ENCODE data around the gene FCRL6. TPM values are rescaled to one million over a fixed set of nuclear protein-coding genes. Genes with fewer than 3 reads are reported as not detected.

The FCRL6 gene
- total RNA-seq: under 1 TPM; 0.41 to 0.55 TPM
- polyA plus RNA-seq: under 1 TPM; 0.20 to 0.78 TPM

DNA sequence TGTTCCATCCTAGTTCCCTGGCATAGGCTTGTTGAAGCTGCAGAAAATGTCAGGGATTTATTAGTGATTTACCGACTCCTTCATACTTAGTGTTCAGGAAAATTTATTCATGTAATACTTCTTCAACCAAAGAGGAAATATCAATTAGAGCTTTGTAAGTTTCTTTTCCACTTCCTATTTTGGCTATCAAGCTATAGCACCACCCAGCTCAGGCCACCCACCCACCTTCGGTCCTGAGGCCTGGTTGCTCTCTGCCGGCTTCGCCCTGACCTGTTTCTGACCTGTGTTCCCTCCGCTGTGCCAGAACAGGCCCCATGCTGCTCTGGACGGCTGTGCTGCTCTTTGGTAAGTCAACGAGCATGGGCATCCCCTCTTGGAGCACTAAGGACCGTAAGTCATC is at the start of gene FCRL6:
FCRL6 (plus strand) TSS at position 250 of the 400 bp plus-strand sequence; CDS start at position 315, 65 bp downstream.
- H3K27me3 Mint-ChIP-seq: peaks cover 1 to 5% of the 10 kb centered on the region in 2 donors
- H3K36me3 ChIP-seq (ENCODE audit: insufficient read depth, low read length): no peaks in the 10 kb centered on the region
- intact Hi-C loops (cut with micrococcal nuclease): no loop called here
- no peak within 1 kb of the TSS for H3K27ac ChIP-seq (ENCODE audit: low read depth, low read length)
- H3K4me3 ChIP-seq (ENCODE audit: low read length in 2 of 2): no peak within 1 kb of the TSS
- no peak for DNase-seq
- H3K4me1 Mint-ChIP-seq: peaks cover 22 to 39% (median 28%) of the 10 kb centered on the region in 4 donors
- peaks cover 24% of the 10 kb centered on the region for H3K4me1 ChIP-seq (ENCODE audit: insufficient read depth, low read length)
- H3K27me3 ChIP-seq (ENCODE audit: insufficient read depth, low read length): no peaks in the 10 kb centered on the region
- H3K9me3 Mint-ChIP-seq: peaks cover 0 to 2% (median 0%) of the 10 kb centered on the region in 8 donors
- H3K36me3 Mint-ChIP-seq: no peaks in the 10 kb centered on the region
- no peaks in the 10 kb centered on the region for H3K9me3 ChIP-seq (ENCODE audit: control insufficient read depth in 1 of 2, low read length in 2 of 2)
- CTCF ChIA-PET (ENCODE audit: partially characterized antibody): interaction anchor here (1.1 to 13.6 kb wide), 5 partner anchors 12 to 206 kb away, joined by 4 to 571 read pairs (median 5); partner anchors contain the start of genes DUSP23 and TAGLN2
- POLR2A ChIA-PET (ENCODE audit: partially characterized antibody): interaction anchor here (1.7 kb wide), 1 partner anchor 88 kb away, joined by 6 read pairs; no protein-coding TSS in a partner anchor
- peak within 1 kb of the TSS in 1 of 7 donors; percentile 8 for H3K27ac Mint-ChIP-seq
- H3K4me3 Mint-ChIP-seq: peak within 1 kb of the TSS in 4 of 8 donors; percentile 3 to 75 (median 30)

DNA sequence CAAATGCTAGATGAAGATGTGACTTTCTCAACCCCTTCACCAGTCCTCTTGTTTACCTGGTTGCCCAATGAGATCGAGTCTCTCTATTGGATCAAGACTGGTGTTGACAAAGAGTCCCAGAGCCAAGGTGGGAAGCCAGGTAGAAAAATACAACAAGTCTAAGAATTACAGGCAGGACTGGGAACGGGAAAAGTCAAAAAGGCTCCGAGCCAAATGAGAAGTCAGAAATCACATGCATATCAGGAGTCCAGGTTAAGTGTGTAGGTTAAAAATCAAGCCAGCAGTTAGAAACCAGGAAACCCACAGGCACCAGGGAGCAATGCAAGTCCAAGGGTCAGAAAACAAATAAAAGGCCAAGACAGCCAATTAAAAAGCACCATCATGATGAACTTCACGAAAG is 48.8 kb upstream of the FCRL6 start:
- no peaks in the 10 kb centered on the region for H3K4me1 Mint-ChIP-seq
- no peak overlapping the region for H3K27ac ChIP-seq (ENCODE audit: low read depth, low read length)
- no peaks in the 10 kb centered on the region for H3K27me3 ChIP-seq (ENCODE audit: insufficient read depth, low read length)
- no peak for DNase-seq
- H3K36me3 ChIP-seq (ENCODE audit: insufficient read depth, low read length): no peaks in the 10 kb centered on the region
- no peak overlapping the region for H3K4me3 Mint-ChIP-seq
- no peak overlapping the region for H3K27ac Mint-ChIP-seq
- peaks cover 11 to 14% of the 10 kb centered on the region in 2 donors for H3K27me3 Mint-ChIP-seq
- intact Hi-C loops (cut with micrococcal nuclease): no loop called here
- no peak overlapping the region for H3K4me3 ChIP-seq (ENCODE audit: low read length in 2 of 2)
- H3K36me3 Mint-ChIP-seq: no peaks in the 10 kb centered on the region
- ChIA-PET POLR2A (ENCODE audit: partially characterized antibody) (no interaction called here), CTCF (ENCODE audit: partially characterized antibody) (no interaction called here)
- no peaks in the 10 kb centered on the region for H3K9me3 Mint-ChIP-seq
- no peaks in the 10 kb centered on the region for H3K9me3 ChIP-seq (ENCODE audit: control insufficient read depth in 1 of 2, low read length in 2 of 2)
- no peaks in the 10 kb centered on the region for H3K4me1 ChIP-seq (ENCODE audit: insufficient read depth, low read length)

DNA sequence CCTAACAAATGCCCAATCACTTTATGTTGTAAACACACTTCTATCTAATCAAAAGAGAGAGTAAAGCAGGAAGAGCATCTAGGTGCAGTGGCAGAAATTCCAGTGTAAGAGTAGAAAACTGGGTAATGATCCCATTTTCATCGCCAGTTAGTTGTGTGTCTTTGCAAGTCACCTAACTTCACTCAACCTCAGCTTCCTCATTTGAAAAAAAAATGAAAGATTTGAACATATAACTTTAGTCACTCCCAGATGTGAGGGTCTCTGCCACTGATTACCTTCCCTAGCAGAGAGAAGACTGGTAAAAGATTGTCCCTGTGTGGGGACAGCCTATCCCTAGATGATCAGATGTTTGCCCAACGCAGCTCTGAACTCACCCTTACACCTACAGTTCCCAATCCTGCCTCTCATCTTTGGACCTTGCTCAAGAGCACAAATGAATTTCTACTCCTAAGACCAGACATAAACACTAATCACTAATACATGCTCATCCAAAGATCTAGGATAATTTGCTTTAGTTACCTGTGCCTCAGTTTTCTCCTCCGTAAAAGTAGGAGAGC is 46.6 kb upstream of the FCRL6 start:
- intact Hi-C loops (cut with micrococcal nuclease): no loop called here
- Mint-ChIP-seq H3K27ac (no peak overlapping the region), H3K36me3 (no peaks in the 10 kb centered on the region), H3K9me3 (no peaks in the 10 kb centered on the region), H3K27me3 (peaks cover 11 to 14% of the 10 kb centered on the region in 2 donors), H3K4me1 (no peaks in the 10 kb centered on the region), H3K4me3 (no peak overlapping the region)
- H3K9me3 ChIP-seq (ENCODE audit: control insufficient read depth in 1 of 2, low read length in 2 of 2): no peaks in the 10 kb centered on the region
- no peaks in the 10 kb centered on the region for H3K27me3 ChIP-seq (ENCODE audit: insufficient read depth, low read length)
- no peak overlapping the region for H3K4me3 ChIP-seq (ENCODE audit: low read length in 2 of 2)
- no peaks in the 10 kb centered on the region for H3K36me3 ChIP-seq (ENCODE audit: insufficient read depth, low read length)
- POLR2A ChIA-PET (ENCODE audit: partially characterized antibody): no interaction called here
- CTCF ChIA-PET (ENCODE audit: partially characterized antibody): no interaction called here
- no peak for DNase-seq
- no peaks in the 10 kb centered on the region for H3K4me1 ChIP-seq (ENCODE audit: insufficient read depth, low read length)
- H3K27ac ChIP-seq (ENCODE audit: low read depth, low read length): no peak overlapping the region

GRCh38 chr1:159756397-159756796 is 45.8 kb upstream of the FCRL6 start:
- H3K9me3 Mint-ChIP-seq: peaks cover 0 to 2% (median 0%) of the 10 kb centered on the region in 8 donors
- Histone ChIP-seq H3K9me3 (ENCODE audit: control insufficient read depth in 1 of 2, low read length in 2 of 2) (no peaks in the 10 kb centered on the region), H3K27ac (ENCODE audit: low read depth, low read length) (no peak overlapping the region), H3K27me3 (ENCODE audit: insufficient read depth, low read length) (no peaks in the 10 kb centered on the region), H3K4me3 (ENCODE audit: low read length in 2 of 2) (no peak overlapping the region), H3K4me1 (ENCODE audit: insufficient read depth, low read length) (no peaks in the 10 kb centered on the region), H3K36me3 (ENCODE audit: insufficient read depth, low read length) (no peaks in the 10 kb centered on the region)
- H3K27ac Mint-ChIP-seq: no peak overlapping the region
- no peak for DNase-seq
- intact Hi-C loops (cut with micrococcal nuclease): no loop called here
- H3K4me3 Mint-ChIP-seq: no peak overlapping the region
- no peaks in the 10 kb centered on the region for H3K36me3 Mint-ChIP-seq
- H3K27me3 Mint-ChIP-seq: peaks cover 9 to 13% of the 10 kb centered on the region in 2 donors
- ChIA-PET POLR2A (ENCODE audit: partially characterized antibody) (no interaction called here), CTCF (ENCODE audit: partially characterized antibody) (no interaction called here)
- no peaks in the 10 kb centered on the region for H3K4me1 Mint-ChIP-seq

GRCh38 chr1:159763686-159764085 is 38.5 kb upstream of the FCRL6 start:
- Mint-ChIP-seq H3K4me1 (no peaks in the 10 kb centered on the region), H3K27ac (no peak overlapping the region), H3K36me3 (no peaks in the 10 kb centered on the region), H3K4me3 (no peak overlapping the region), H3K27me3 (peaks cover 11 to 12% of the 10 kb centered on the region in 2 donors), H3K9me3 (peaks cover 0 to 2% (median 0%) of the 10 kb centered on the region in 8 donors)
- H3K27me3 ChIP-seq (ENCODE audit: insufficient read depth, low read length): no peaks in the 10 kb centered on the region
- H3K36me3 ChIP-seq (ENCODE audit: insufficient read depth, low read length): no peaks in the 10 kb centered on the region
- no peak overlapping the region for H3K27ac ChIP-seq (ENCODE audit: low read depth, low read length)
- intact Hi-C loops (cut with micrococcal nuclease): no loop called here
- no peaks in the 10 kb centered on the region for H3K9me3 ChIP-seq (ENCODE audit: control insufficient read depth in 1 of 2, low read length in 2 of 2)
- H3K4me1 ChIP-seq (ENCODE audit: insufficient read depth, low read length): no peaks in the 10 kb centered on the region
- H3K4me3 ChIP-seq (ENCODE audit: low read length in 2 of 2): no peak overlapping the region
- CTCF ChIA-PET (ENCODE audit: partially characterized antibody): no interaction called here
- no peak for DNase-seq
- POLR2A ChIA-PET (ENCODE audit: partially characterized antibody): no interaction called here

GRCh38 chr1:159765806-159766205 is 36.4 kb upstream of the FCRL6 start:
- Histone ChIP-seq H3K9me3 (ENCODE audit: control insufficient read depth in 1 of 2, low read length in 2 of 2) (no peaks in the 10 kb centered on the region), H3K27me3 (ENCODE audit: insufficient read depth, low read length) (no peaks in the 10 kb centered on the region), H3K36me3 (ENCODE audit: insufficient read depth, low read length) (no peaks in the 10 kb centered on the region), H3K4me1 (ENCODE audit: insufficient read depth, low read length) (no peaks in the 10 kb centered on the region), H3K4me3 (ENCODE audit: low read length in 2 of 2) (no peak overlapping the region), H3K27ac (ENCODE audit: low read depth, low read length) (no peak overlapping the region)
- POLR2A ChIA-PET (ENCODE audit: partially characterized antibody): no interaction called here
- H3K36me3 Mint-ChIP-seq: no peaks in the 10 kb centered on the region
- intact Hi-C loops (cut with micrococcal nuclease): no loop called here
- CTCF ChIA-PET (ENCODE audit: partially characterized antibody): no interaction called here
- H3K27ac Mint-ChIP-seq: no peak overlapping the region
- H3K9me3 Mint-ChIP-seq: peaks cover 0 to 2% (median 0%) of the 10 kb centered on the region in 8 donors
- H3K4me3 Mint-ChIP-seq: no peak overlapping the region
- no peak for DNase-seq
- no peaks in the 10 kb centered on the region for H3K4me1 Mint-ChIP-seq
- H3K27me3 Mint-ChIP-seq: peaks cover 12 to 16% of the 10 kb centered on the region in 2 donors

- Histone ChIP-seq H3K4me3 (ENCODE audit: low read length in 2 of 2) (no peak overlapping the region), H3K27me3 (ENCODE audit: insufficient read depth, low read length) (no peaks in the 10 kb centered on the region), H3K4me1 (ENCODE audit: insufficient read depth, low read length) (no peaks in the 10 kb centered on the region), H3K9me3 (ENCODE audit: control insufficient read depth in 1 of 2, low read length in 2 of 2) (no peaks in the 10 kb centered on the region), H3K36me3 (ENCODE audit: insufficient read depth, low read length) (no peaks in the 10 kb centered on the region), H3K27ac (ENCODE audit: low read depth, low read length) (no peak overlapping the region)
- intact Hi-C loops (cut with micrococcal nuclease): no loop called here
- CTCF ChIA-PET (ENCODE audit: partially characterized antibody): no interaction called here
- Mint-ChIP-seq H3K27me3 (peaks cover 4 to 7% of the 10 kb centered on the region in 2 donors), H3K4me3 (no peak overlapping the region), H3K4me1 (no peaks in the 10 kb centered on the region), H3K27ac (no peak overlapping the region), H3K36me3 (no peaks in the 10 kb centered on the region), H3K9me3 (no peaks in the 10 kb centered on the region)
- DNase-seq: no peak
- POLR2A ChIA-PET (ENCODE audit: partially characterized antibody): no interaction called here
Measured at GRCh38 chr1:159771127-159771895, 30.8 kb upstream of the FCRL6 start.

Data from CD4-positive, alpha-beta memory T cell (primary cell).